CD4-positive, CD25-positive, alpha-beta regulatory T cell (primary cell): ENCODE data around the gene NME2. TPM values are rescaled to one million over a fixed set of nuclear protein-coding genes. Genes with fewer than 3 reads are reported as not detected.

ENCODE experiments used
- polyA plus RNA-seq, 4 donors: library from polyadenylated mRNA; unstranded; fragments of 300-500 nt; fragmentation: Illumina TruSeq; gene quantifications; one replicate each; pipeline ENCODE4 v1.2.3, GENCODE V29; 2021
- total RNA-seq: library from RNA; stranded (reverse); gene quantifications from one replicate; pipeline ENCODE4 v1.2.3, GENCODE V29; 2022

NME2 gene
- total and polyA plus RNA-seq, 5 donors from 2014 or later: 167 to 341 (median 324) TPM

Other genes with a start within 250 kb of the NME2 start
- gene SPAG9, start 45.5 kb upstream of the NME2 start, total RNA-seq: 98.4 TPM
- gene SPAG9, start 45.5 kb upstream of the NME2 start, polyA plus RNA-seq: 1 to 10 TPM; 4.7 to 6.8 (median 5.8) TPM
- gene NME1, start 12.9 kb upstream of the NME2 start, total RNA-seq: 14.1 TPM
- 10 to 100 TPM; 46.3 to 72.3 (median 55.0) TPM for gene NME1, start 12.9 kb upstream of the NME2 start, polyA plus RNA-seq
- gene MBTD1, start 93.6 kb downstream of the NME2 start, total RNA-seq: 27.4 TPM
- 1 to 10 TPM; 4.3 to 8.2 (median 5.8) TPM for gene MBTD1, start 93.6 kb downstream of the NME2 start, polyA plus RNA-seq
- gene UTP18, start 94.1 kb downstream of the NME2 start, total RNA-seq: 55.8 TPM
- 10 to 100 TPM; 50.2 to 56.7 (median 54.2) TPM for gene UTP18, start 94.1 kb downstream of the NME2 start, polyA plus RNA-seq